Measurements from ENCODE around the gene KCNH2. TPM values are rescaled to one million over a fixed set of nuclear protein-coding genes. Genes with fewer than 3 reads are reported as not detected.

The KCNH2 gene
- total and polyA plus RNA-seq, 2 experiments from 2014 or later: 48.0 to 110 TPM

DNA sequence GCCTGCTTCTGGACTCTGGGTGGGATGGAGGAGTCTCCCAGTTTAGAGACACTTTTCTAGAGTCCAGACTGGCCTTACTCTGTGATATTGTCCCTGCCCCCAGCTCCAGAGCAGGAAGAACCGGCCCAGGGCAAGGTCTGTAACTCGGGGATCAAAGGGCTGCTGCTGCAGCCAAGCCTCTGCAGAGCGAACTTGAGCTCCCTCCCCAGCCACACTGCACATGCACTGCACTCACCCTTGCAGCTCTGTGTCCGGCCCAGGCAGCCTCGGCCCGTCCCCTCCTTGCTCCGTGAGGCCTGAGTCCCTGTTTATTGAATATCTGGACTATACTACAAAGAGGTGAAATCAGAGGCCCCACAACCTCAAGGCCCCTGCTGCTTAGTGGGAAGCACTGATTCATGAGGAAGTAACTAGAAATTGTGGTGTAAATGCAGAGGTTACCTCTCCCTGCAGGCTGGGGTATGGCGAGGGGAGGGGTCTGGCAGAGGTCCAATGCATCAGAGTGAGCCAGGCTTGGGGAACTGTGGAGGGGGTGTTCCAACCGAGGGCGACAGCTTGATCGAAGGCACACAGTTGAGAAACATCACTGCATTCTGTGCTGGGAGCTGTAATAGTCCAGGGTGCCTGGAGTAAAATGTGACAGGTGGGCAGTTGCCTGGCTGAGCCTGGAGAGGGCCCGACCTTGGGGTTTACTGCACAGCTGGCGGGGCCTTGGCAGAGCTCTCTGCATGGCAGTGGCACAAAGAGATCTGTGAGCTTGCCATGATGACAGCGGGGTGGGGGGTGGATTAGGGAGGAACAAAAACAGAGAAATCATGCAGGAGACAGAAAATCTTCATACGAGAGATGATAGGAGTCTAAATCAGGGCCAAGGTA lies 76.7 kb downstream of the KCNH2 start:
- Histone ChIP-seq H3K27ac (no peak overlapping the region), H3K4me3 (no peak overlapping the region), H3K36me3 (no peaks in the 10 kb centered on the region), H3K27me3 (peaks cover 5% of the 10 kb centered on the region), H3K9me3 (ENCODE audit: low read depth) (no peaks in the 10 kb centered on the region), H3K4me1 (ENCODE audit: low read depth) (peaks cover 7% of the 10 kb centered on the region)
- no peak for DNase-seq (ENCODE audit: low read depth in 1 of 2, low spot score in 1 of 2)
- TF ChIP-seq, protein P1, sequence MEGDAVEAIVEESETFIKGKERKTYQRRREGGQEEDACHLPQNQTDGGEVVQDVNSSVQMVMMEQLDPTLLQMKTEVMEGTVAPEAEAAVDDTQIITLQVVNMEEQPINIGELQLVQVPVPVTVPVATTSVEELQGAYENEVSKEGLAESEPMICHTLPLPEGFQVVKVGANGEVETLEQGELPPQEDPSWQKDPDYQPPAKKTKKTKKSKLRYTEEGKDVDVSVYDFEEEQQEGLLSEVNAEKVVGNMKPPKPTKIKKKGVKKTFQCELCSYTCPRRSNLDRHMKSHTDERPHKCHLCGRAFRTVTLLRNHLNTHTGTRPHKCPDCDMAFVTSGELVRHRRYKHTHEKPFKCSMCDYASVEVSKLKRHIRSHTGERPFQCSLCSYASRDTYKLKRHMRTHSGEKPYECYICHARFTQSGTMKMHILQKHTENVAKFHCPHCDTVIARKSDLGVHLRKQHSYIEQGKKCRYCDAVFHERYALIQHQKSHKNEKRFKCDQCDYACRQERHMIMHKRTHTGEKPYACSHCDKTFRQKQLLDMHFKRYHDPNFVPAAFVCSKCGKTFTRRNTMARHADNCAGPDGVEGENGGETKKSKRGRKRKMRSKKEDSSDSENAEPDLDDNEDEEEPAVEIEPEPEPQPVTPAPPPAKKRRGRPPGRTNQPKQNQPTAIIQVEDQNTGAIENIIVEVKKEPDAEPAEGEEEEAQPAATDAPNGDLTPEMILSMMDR (IDR thresholded peaks at IDR 0.05; ENCODE audit: low read depth, low read length): no peak

DNA sequence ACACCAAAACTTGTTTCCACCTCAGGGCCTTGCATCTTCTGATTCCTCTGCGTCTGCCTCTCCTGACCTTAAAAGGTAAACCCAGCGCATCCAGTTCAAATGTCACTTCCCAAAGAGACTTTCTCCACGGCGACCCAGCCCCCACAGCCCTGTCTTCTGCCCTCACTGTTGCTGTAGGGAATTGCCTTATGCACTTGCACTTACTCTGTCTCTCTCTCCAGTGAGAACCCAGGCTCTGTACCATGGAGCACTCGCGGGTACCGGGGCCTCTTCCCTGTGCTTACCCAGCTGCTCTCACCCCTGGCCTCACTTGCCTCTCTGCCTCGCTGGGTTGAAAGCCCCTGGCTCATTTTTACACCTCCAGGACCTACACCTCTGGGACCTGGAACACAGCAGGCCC lies 77.4 kb downstream of the KCNH2 start:
- no peak overlapping the region for H3K4me3 ChIP-seq
- peaks cover 5% of the 10 kb centered on the region for H3K27me3 ChIP-seq
- H3K4me1 ChIP-seq (ENCODE audit: low read depth): peaks cover 7% of the 10 kb centered on the region
- H3K36me3 ChIP-seq: no peaks in the 10 kb centered on the region
- no peak for DNase-seq (ENCODE audit: low read depth in 1 of 2, low spot score in 1 of 2)
- H3K9me3 ChIP-seq (ENCODE audit: low read depth): no peaks in the 10 kb centered on the region
- TF ChIP-seq, protein P1 (IDR thresholded peaks at IDR 0.05; ENCODE audit: low read depth, low read length): no peak
- no peak overlapping the region for H3K27ac ChIP-seq

DNA sequence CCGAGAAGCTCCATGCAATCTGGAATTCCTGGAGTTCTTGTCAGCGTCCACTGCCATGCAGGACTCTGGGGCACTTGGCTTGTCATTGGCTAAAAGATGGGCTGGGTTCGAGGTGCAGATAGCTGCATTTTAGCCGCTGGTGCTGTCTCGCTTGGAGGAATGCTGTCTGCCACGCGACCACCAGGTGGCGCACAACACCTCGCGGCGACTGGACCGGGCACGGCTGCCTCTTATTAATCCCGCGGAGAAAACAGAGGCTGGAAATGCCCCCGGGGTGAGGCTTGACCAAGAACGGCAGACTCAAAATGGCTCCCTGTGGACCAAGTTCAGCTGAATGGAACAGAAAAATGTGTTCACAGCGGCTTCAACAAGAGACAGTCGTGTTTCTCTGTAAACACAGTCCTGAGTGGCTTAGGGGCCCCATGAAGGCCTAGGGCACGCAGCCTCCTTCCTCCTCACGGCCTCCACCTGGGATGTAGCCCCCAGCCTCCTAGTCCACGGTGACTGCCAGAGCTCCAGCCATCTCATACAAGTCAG lies 79.6 kb downstream of the KCNH2 start:
- Histone ChIP-seq H3K4me3 (no peak overlapping the region), H3K27me3 (peaks cover 5% of the 10 kb centered on the region), H3K27ac (no peak overlapping the region), H3K36me3 (no peaks in the 10 kb centered on the region), H3K9me3 (ENCODE audit: low read depth) (no peaks in the 10 kb centered on the region), H3K4me1 (ENCODE audit: low read depth) (peaks cover 7% of the 10 kb centered on the region)
- peak; percentile 74 to 83 for DNase-seq (ENCODE audit: low read depth in 1 of 2, low spot score in 1 of 2)
- TF ChIP-seq, protein P1 (IDR thresholded peaks at IDR 0.05; ENCODE audit: low read depth, low read length): peak; percentile 94

DNA sequence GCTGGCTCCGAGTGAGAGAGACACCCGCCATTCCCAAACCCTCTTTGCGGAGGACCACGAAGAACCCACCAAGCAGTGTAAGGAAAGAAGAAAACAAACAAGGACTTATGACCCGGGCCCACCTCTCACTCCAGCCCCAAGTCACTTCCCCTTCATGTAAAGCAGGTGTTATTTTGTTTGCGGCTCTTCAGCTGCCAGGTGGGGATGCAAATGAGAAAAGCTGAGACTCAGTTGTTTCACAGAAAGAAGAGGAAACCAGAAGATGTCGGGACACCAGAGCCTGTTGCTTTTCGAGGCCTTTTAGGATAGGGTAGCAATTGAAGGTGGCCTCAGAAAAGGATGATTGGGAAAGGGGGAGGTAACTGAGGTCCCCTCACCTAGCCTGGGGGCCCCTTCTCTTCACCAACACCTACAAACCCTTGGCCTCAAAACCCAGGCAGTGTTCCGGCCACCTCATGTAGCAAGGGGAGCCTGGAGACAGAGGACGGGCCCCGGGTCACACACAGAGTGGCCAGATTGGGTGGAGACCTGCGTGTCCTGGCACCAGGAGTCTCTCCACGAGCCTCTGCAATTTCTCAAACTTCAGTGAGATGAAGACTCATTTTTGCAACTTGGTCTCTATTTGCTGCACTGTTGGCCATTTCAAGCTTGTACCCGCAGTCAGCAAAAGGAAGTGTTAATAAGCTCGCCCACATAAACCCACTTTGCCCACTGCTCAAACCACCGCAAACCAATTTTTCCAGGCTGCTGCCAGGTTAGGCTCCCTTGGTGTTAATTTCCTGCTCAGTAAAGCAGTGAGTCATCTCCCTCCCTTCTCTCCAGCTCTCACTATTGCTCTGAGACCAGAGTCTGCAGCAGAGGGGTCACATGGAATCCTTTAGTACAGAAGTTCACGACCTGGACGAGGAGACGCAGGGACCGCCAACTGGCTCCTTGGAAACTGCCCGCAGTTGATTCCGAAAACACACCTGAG lies 80.3 kb downstream of the KCNH2 start:
- no peak for DNase-seq (ENCODE audit: low read depth in 1 of 2, low spot score in 1 of 2)
- H3K27ac ChIP-seq: no peak overlapping the region
- TF ChIP-seq, protein P1 (IDR thresholded peaks at IDR 0.05; ENCODE audit: low read depth, low read length): no peak
- H3K4me1 ChIP-seq (ENCODE audit: low read depth): peaks cover 7% of the 10 kb centered on the region
- peaks cover 5% of the 10 kb centered on the region for H3K27me3 ChIP-seq
- H3K36me3 ChIP-seq: no peaks in the 10 kb centered on the region
- no peaks in the 10 kb centered on the region for H3K9me3 ChIP-seq (ENCODE audit: low read depth)
- no peak overlapping the region for H3K4me3 ChIP-seq

DNA sequence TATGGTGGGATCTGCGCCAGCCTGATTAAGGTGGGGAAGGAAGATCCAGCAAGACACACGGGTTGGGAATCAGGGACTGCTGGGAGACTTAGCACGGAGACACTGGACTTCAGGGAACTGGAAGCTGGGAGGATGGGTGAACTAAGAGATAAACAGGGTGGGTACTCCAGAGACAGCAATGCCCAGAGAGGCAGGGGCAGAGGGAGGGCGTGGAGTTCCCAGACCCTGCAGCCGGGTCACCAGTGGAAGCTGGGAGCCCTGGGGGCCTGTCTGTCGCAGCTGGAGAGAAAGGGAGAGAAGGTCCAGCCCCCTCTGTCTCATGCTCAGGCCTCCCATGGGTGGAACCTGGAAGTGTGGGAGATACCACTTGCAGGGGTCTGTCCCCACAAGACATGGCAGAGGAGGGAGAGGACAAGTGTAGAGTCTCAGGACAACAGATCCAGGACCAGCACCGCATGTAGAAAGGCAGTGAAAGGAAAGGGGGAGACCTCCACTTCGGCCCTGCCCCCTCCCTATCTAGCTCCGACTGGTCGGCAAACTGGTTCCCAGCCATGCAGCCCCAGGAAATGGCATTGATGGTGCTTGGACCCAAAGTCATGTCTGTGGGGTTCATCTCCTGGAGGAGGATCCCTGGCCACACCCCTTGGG lies 81.4 kb downstream of the KCNH2 start:
- no peaks in the 10 kb centered on the region for H3K36me3 ChIP-seq
- TF ChIP-seq, protein P1 (IDR thresholded peaks at IDR 0.05; ENCODE audit: low read depth, low read length): no peak
- H3K4me1 ChIP-seq (ENCODE audit: low read depth): peaks cover 7% of the 10 kb centered on the region
- no peak for DNase-seq (ENCODE audit: low read depth in 1 of 2, low spot score in 1 of 2)
- H3K9me3 ChIP-seq (ENCODE audit: low read depth): no peaks in the 10 kb centered on the region
- H3K27ac ChIP-seq: no peak overlapping the region
- peaks cover 5% of the 10 kb centered on the region for H3K27me3 ChIP-seq
- H3K4me3 ChIP-seq: no peak overlapping the region
